H9 (cell line): Measurements from ENCODE around the gene MRPL54. TPM values are rescaled to one million over a fixed set of nuclear protein-coding genes. Genes with fewer than 3 reads are reported as not detected.

ENCODE experiments used
- DNase-seq: peaks from one replicate; pipeline ENCODE4 v3.0.0-alpha.2; 2017
- H2AFZ ChIP-seq: one replicate; pipeline ENCODE4 v1.6.1; 2013; ENCODE audit warnings: mild to moderate bottlenecking, low read length, control low read depth, moderate library complexity
- H2AK5ac ChIP-seq: 2 replicates; pipeline ENCODE4 v1.6.1; 2013; ENCODE audit warnings: low read length, control low read depth, mixed read lengths; ENCODE audit not compliant: insufficient read length
- H2BK120ac ChIP-seq: one replicate; pipeline ENCODE4 v1.6.1; 2013; ENCODE audit warnings: low read depth, mild to moderate bottlenecking, low read length, control low read depth, inconsistent platforms; ENCODE audit not compliant: poor library complexity, severe bottlenecking
- H2BK12ac ChIP-seq: 2 replicates; pipeline ENCODE4 v1.6.1; 2013; ENCODE audit warnings: low read length, control low read depth, mixed read lengths, low read depth; ENCODE audit not compliant: insufficient read length
- H2BK15ac ChIP-seq: 2 replicates; pipeline ENCODE4 v1.6.1; 2013; ENCODE audit warnings: low read depth, low read length, control low read depth
- H2BK20ac ChIP-seq: one replicate; pipeline ENCODE4 v1.6.1; 2013; ENCODE audit warnings: low read depth, mild to moderate bottlenecking, low read length, control low read depth, inconsistent platforms; ENCODE audit not compliant: poor library complexity, severe bottlenecking
- H2BK5ac ChIP-seq: 2 replicates; pipeline ENCODE4 v1.6.1; 2013; ENCODE audit warnings: low read length, control low read depth, mixed read lengths; ENCODE audit not compliant: insufficient read length
- H3K14ac ChIP-seq: 2 replicates; pipeline ENCODE4 v1.6.1; 2013; ENCODE audit warnings: low read length, control low read depth; ENCODE audit not compliant: insufficient read depth
- H3K18ac ChIP-seq: 2 replicates; pipeline ENCODE4 v1.6.1; 2013; ENCODE audit warnings: low read depth, mild to moderate bottlenecking, mixed read lengths, low read length, control low read depth; ENCODE audit not compliant: insufficient read length
- H3K23ac ChIP-seq: 2 replicates; pipeline ENCODE4 v1.6.1; 2013; ENCODE audit warnings: low read length, control low read depth, mixed read lengths, low read depth; ENCODE audit not compliant: insufficient read length
- H3K23me2 ChIP-seq: 2 replicates; pipeline ENCODE4 v1.6.1; 2013; ENCODE audit warnings: low read depth, mild to moderate bottlenecking, mixed read lengths, low read length, control low read depth; ENCODE audit not compliant: insufficient read length, poor library complexity, severe bottlenecking
- H3K27ac ChIP-seq: 2 replicates; pipeline ENCODE4 v1.5.1; 2013; ENCODE audit warnings: low read length, control low read depth, mixed read lengths, low read depth; ENCODE audit not compliant: insufficient read length
- H3K27me3 ChIP-seq: 2 replicates; pipeline ENCODE4 v1.6.1; 2013; ENCODE audit warnings: low read length, control low read depth, inconsistent platforms; ENCODE audit not compliant: insufficient read depth
- H3K4ac ChIP-seq: 2 replicates; pipeline ENCODE4 v1.6.1; 2013; ENCODE audit warnings: low read depth, mild to moderate bottlenecking, control low read depth, inconsistent platforms, low read length, moderate library complexity
- H3K4me1 ChIP-seq: 2 replicates; pipeline ENCODE4 v1.6.1; 2013; ENCODE audit warnings: low read length, control low read depth, inconsistent platforms; ENCODE audit not compliant: insufficient read depth
- H3K4me2 ChIP-seq: 2 replicates; pipeline ENCODE4 v1.6.1; 2013; ENCODE audit warnings: low read length, control low read depth, mixed read lengths; ENCODE audit not compliant: insufficient read length, insufficient read depth
- H3K56ac ChIP-seq: 2 replicates; pipeline ENCODE4 v1.6.1; 2013; ENCODE audit warnings: low read depth, mild to moderate bottlenecking, mixed read lengths, low read length, control low read depth; ENCODE audit not compliant: insufficient read length
- H3K79me1 ChIP-seq: 2 replicates; pipeline ENCODE4 v1.6.1; 2013; ENCODE audit warnings: low read depth, mild to moderate bottlenecking, moderate library complexity, low read length, control low read depth, inconsistent platforms; ENCODE audit not compliant: insufficient read depth, poor library complexity, severe bottlenecking
- H3K79me2 ChIP-seq: 2 replicates; pipeline ENCODE4 v1.6.1; 2013; ENCODE audit warnings: low read length, control low read depth, inconsistent platforms; ENCODE audit not compliant: insufficient read depth
- H3K9ac ChIP-seq: 2 replicates; pipeline ENCODE4 v1.6.1; 2013; ENCODE audit warnings: low read length, control low read depth, mixed read lengths; ENCODE audit not compliant: insufficient read length; ENCODE audit errors: extremely low read depth
- H3K9me3 ChIP-seq: one replicate; pipeline ENCODE4 v1.6.1; 2013; ENCODE audit warnings: low read depth, low read length, inconsistent platforms; ENCODE audit not compliant: control insufficient read depth
- H3T11ph ChIP-seq: one replicate; pipeline ENCODE4 v1.6.1; 2013; ENCODE audit warnings: mild to moderate bottlenecking, low read length, control low read depth, inconsistent platforms
- H4K20me1 ChIP-seq: one replicate; pipeline ENCODE4 v1.6.1; 2013; ENCODE audit not compliant: control insufficient read depth, insufficient read length, insufficient read depth
- H4K5ac ChIP-seq: 2 replicates; pipeline ENCODE4 v1.6.1; 2013; ENCODE audit warnings: low read depth, mild to moderate bottlenecking, mixed read lengths, low read length, control low read depth; ENCODE audit not compliant: insufficient read length
- H4K8ac ChIP-seq: replicated peaks from 2 replicates; pipeline ENCODE4 v1.6.1; 2013; ENCODE audit warnings: low read length, control low read depth, mixed read lengths, low read depth; ENCODE audit not compliant: insufficient read length
- H4K91ac ChIP-seq: 2 replicates; pipeline ENCODE4 v1.6.1; 2013; ENCODE audit warnings: low read depth, mild to moderate bottlenecking, moderate library complexity, mixed read lengths, low read length, control low read depth; ENCODE audit not compliant: insufficient read length
- H3K27ac Mint-ChIP-seq, 3 experiments: 2 replicates in 2 of 3; 3 replicates in 1 of 3; pipeline ENCODE4 v1.8.0; 2020 to 2021; ENCODE audit warnings: mixed read lengths in 3 of 3, mild to moderate bottlenecking in 1 of 3, moderate library complexity in 1 of 3
- H3K27me3 Mint-ChIP-seq: 2 replicates; pipeline ENCODE4 v1.8.0; 2021; ENCODE audit warnings: low read depth, mild to moderate bottlenecking, moderate library complexity, mixed read lengths
- H3K36me3 Mint-ChIP-seq, 3 experiments: 2 replicates in 2 of 3; 3 replicates in 1 of 3; pipeline ENCODE4 v1.8.0; 2020 to 2021; ENCODE audit warnings: low read depth in 3 of 3, mixed read lengths in 3 of 3; ENCODE audit not compliant: insufficient read depth in 1 of 3
- H3K4me1 Mint-ChIP-seq, 2 experiments: 2 replicates each; pipeline ENCODE4 v1.8.0; 2020; ENCODE audit warnings: mixed read lengths in 2 of 2
- H3K4me3 Mint-ChIP-seq, 2 experiments: 2 replicates in 1 of 2; 3 replicates in 1 of 2; pipeline ENCODE4 v1.8.0; 2020 to 2021; ENCODE audit warnings: mild to moderate bottlenecking in 2 of 2, mixed read lengths in 2 of 2, moderate library complexity in 1 of 2
- H3K9me3 Mint-ChIP-seq, 2 experiments: 2 replicates in 1 of 2; 3 replicates in 1 of 2; pipeline ENCODE4 v1.8.0; 2020; ENCODE audit warnings: mild to moderate bottlenecking in 2 of 2, mixed read lengths in 2 of 2, moderate library complexity in 1 of 2
- CTCF ChIP-seq: fragments of 200-600 bp; sonication (generic); conservative IDR thresholded peaks from 3 replicates; pipeline ENCODE4 v1.8.0; 2021; ENCODE audit warnings: antibody characterized with exemption, mild to moderate bottlenecking
- WGBS: extraction: QIAGEN DNeasy Blood & Tissue Kit; methylation state at CpG from one replicate; pipeline ENCODE4 v1.1.7; 2013; ENCODE audit warnings: missing lambda C conversion rate, low lambda C conversion rate, mixed read lengths; ENCODE audit not compliant: insufficient read length; ENCODE audit errors: extremely low coverage; 5-methylcytosine and 5-hydroxymethylcytosine counted together
- total RNA-seq: library from RNA; stranded (reverse); gene quantifications from 2 replicates; pipeline ENCODE4 v1.2.1, GENCODE V29; 2021

The MRPL54 gene
- total RNA-seq, 1 experiment from 2014 or later, result 60.0 TPM

- no peak for DNase-seq
- Mint-ChIP-seq H3K36me3 (peaks cover 21 to 24% (median 21%) of the 10 kb centered on the region in 3 experiments), H3K4me3 (no peak overlapping the region), H3K4me1 (peaks cover 2 to 5% of the 10 kb centered on the region in 2 experiments; a peak in 2 of 4 replicates), H3K27me3 (peaks cover 34% of the 10 kb centered on the region), H3K9me3 (peaks cover 21 to 23% of the 10 kb centered on the region in 2 experiments), H3K27ac (no peak overlapping the region)
- Histone ChIP-seq H2BK20ac (no peak overlapping the region), H3K4me1 (no peaks in the 10 kb centered on the region), H3K79me1 (no peaks in the 10 kb centered on the region), H2BK15ac (no peak overlapping the region), H3K23ac (no peak overlapping the region), H4K5ac (no peak overlapping the region), H2BK120ac (no peak overlapping the region), H4K91ac (no peak overlapping the region), H3K56ac (no peak overlapping the region), H4K20me1 (no peaks in the 10 kb centered on the region), H3K23me2 (no peaks in the 10 kb centered on the region), H3K79me2 (no peaks in the 10 kb centered on the region), H3K27me3 (peaks cover 2% of the 10 kb centered on the region; the same call in 1 of the 2 replicates), H2BK12ac (no peak overlapping the region), H3K4ac (no peak overlapping the region), H4K8ac (no peak overlapping the region), H3K27ac (no peak overlapping the region), H3K9me3 (peaks cover 19% of the 10 kb centered on the region), H3T11ph (no peak overlapping the region), H2BK5ac (no peak overlapping the region), H3K4me2 (no peak overlapping the region), H2AK5ac (no peak overlapping the region), H3K9ac (no peak overlapping the region), H3K18ac (no peak overlapping the region), H3K14ac (no peak overlapping the region), H2AFZ (no peak overlapping the region)
- WGBS, result no CpG with 5 or more reads among the region's 9 CpGs
- no peak for TF ChIP-seq CTCF
These were observed 18.4 kb downstream of the MRPL54 start for GRCh38 chr19:3780786-3781304.
